ENCODE measurements around the gene CACNA2D3.

CACNA2D3 gene

DNA sequence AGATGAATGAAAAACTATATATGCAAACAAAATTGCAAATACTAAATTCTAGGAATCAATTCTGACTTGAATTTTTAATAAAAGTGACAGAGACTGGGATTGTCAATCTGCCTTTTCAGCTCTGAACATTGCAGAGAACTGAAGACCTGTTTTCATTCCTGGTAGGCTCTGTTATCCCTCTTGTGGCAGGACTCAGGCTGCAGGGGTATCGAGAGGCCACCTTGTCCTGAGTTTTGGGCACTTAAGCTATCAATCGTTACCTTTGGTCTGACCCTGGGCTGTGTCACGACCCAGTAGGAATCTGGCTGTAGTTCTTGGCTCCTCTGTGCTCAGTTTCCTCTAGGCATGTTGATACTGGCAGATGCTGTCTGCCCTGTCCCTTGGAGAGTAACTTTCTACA lies 238.0 kb downstream of the CACNA2D3 start:
- TF ChIP-seq FOXP2 (optimal IDR thresholded peaks at IDR 0.05; ENCODE audit: borderline replicate concordance, extremely low read depth, extremely low read length, insufficient read depth) (no peak), SIN3A (IDR thresholded peaks at IDR 0.05; ENCODE audit: borderline replicate concordance, insufficient read depth, low read length) (no peak), TAF1 (IDR thresholded peaks at IDR 0.05; ENCODE audit: borderline replicate concordance, insufficient read depth, low read length) (no peak), POLR2AphosphoS5 (IDR thresholded peaks at IDR 0.05; ENCODE audit: low read depth, low read length) (no peak)
- TF ChIP-seq, protein P1, sequence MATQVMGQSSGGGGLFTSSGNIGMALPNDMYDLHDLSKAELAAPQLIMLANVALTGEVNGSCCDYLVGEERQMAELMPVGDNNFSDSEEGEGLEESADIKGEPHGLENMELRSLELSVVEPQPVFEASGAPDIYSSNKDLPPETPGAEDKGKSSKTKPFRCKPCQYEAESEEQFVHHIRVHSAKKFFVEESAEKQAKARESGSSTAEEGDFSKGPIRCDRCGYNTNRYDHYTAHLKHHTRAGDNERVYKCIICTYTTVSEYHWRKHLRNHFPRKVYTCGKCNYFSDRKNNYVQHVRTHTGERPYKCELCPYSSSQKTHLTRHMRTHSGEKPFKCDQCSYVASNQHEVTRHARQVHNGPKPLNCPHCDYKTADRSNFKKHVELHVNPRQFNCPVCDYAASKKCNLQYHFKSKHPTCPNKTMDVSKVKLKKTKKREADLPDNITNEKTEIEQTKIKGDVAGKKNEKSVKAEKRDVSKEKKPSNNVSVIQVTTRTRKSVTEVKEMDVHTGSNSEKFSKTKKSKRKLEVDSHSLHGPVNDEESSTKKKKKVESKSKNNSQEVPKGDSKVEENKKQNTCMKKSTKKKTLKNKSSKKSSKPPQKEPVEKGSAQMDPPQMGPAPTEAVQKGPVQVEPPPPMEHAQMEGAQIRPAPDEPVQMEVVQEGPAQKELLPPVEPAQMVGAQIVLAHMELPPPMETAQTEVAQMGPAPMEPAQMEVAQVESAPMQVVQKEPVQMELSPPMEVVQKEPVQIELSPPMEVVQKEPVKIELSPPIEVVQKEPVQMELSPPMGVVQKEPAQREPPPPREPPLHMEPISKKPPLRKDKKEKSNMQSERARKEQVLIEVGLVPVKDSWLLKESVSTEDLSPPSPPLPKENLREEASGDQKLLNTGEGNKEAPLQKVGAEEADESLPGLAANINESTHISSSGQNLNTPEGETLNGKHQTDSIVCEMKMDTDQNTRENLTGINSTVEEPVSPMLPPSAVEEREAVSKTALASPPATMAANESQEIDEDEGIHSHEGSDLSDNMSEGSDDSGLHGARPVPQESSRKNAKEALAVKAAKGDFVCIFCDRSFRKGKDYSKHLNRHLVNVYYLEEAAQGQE (IDR thresholded peaks at IDR 0.05; ENCODE audit: insufficient read depth in 1 of 2, low read depth in 2 of 2, low read length in 2 of 2) = no peak

DNA sequence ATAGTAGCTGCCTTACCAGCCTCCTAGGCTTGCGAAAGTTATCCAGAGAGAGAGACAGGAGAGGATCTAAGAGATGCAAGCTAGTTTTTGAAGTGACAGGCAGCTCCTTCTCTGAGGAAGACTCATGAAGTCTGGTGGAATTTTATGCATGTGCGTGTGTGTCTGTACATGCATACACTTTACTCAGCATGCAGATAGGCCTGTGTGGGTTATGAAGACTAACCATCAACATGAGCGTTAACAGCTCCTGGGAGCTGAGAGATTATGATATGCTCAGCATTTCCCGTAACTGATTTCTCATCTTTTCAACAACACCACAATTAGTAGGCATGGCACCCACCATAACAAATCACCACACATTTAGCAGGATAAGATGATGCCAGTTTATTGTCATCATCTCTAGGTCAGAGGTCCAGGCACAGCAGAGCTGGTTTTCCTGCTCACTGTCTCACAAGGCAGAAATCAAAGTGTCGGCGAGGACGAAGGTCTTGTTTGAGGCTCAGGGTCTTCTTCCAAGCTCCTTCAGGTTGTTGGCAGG lies 239.5 kb downstream of the CACNA2D3 start:
- TF ChIP-seq, protein P1 (IDR thresholded peaks at IDR 0.05; ENCODE audit: insufficient read depth in 1 of 2, low read depth in 2 of 2, low read length in 2 of 2) = no peak
- TF ChIP-seq FOXP2 (optimal IDR thresholded peaks at IDR 0.05; ENCODE audit: borderline replicate concordance, extremely low read depth, extremely low read length, insufficient read depth) = no peak
- no peak for TF ChIP-seq POLR2AphosphoS5 (IDR thresholded peaks at IDR 0.05; ENCODE audit: low read depth, low read length)
- TF ChIP-seq SIN3A (IDR thresholded peaks at IDR 0.05; ENCODE audit: borderline replicate concordance, insufficient read depth, low read length) = no peak
- TF ChIP-seq TAF1 (IDR thresholded peaks at IDR 0.05; ENCODE audit: borderline replicate concordance, insufficient read depth, low read length) = no peak

DNA sequence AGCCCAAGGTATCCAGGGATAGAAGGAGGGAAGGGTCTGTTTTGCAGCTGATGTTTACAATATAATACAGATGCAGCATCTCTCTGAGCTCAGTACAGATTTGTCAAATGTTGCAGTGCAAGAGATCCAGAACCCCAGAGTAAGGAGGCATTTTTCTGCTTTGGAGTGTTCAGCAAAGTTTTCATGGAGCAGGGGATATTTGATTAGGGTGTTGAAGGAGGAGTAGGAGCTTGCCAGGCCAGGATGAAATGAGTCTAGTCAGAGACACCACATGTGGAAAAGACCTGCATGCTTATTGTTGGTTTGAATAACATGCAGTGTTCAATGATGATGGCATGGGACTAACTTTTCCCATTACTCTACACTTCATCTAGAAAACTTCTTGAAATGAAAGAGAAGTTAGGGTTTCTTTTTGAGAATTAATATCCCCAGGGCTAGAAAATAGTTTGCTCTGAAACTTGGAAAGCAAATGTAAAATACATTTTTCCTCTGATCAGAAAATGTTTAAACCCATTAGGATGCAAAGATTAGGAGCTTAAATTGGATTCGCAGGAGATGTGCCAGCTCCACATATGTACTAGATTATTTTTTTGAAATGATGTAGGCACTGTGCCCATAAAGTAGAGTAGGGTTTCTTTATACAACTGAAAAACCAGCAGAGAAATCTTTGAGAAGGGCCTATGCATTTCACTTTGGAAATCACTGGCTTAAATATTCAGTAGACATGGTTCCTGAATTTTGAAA lies 243.8 kb downstream of the CACNA2D3 start:
- TF ChIP-seq SIN3A (IDR thresholded peaks at IDR 0.05; ENCODE audit: borderline replicate concordance, insufficient read depth, low read length) (no peak), FOXP2 (optimal IDR thresholded peaks at IDR 0.05; ENCODE audit: borderline replicate concordance, extremely low read depth, extremely low read length, insufficient read depth) (no peak), POLR2AphosphoS5 (IDR thresholded peaks at IDR 0.05; ENCODE audit: low read depth, low read length) (no peak)
- TF ChIP-seq, protein P1 (IDR thresholded peaks at IDR 0.05; ENCODE audit: insufficient read depth in 1 of 2, low read depth in 2 of 2, low read length in 2 of 2) = no peak

DNA sequence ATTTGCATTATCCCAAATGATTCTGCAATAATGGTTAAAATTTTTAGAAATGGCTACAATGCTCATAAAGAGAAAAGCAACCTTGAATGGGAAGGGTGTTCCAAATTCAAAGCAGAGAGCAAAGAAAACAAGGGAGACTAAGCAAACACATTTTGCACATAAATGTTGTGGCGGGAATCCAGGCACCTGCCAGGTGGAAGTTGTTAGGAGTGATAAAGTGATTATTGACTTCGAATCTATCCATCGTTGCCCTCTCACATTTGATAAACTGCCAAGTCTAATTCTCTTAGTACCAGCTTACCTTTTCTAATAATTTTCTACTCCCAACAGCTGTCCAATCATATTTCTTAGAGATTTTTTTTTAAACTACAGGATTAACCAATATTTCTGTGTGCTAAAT lies 244.5 kb downstream of the CACNA2D3 start:
- TF ChIP-seq, protein P1 (IDR thresholded peaks at IDR 0.05; ENCODE audit: insufficient read depth in 1 of 2, low read depth in 2 of 2, low read length in 2 of 2) = no peak
- TF ChIP-seq FOXP2 (optimal IDR thresholded peaks at IDR 0.05; ENCODE audit: borderline replicate concordance, extremely low read depth, extremely low read length, insufficient read depth) (no peak), TAF1 (IDR thresholded peaks at IDR 0.05; ENCODE audit: borderline replicate concordance, insufficient read depth, low read length) (no peak), SIN3A (IDR thresholded peaks at IDR 0.05; ENCODE audit: borderline replicate concordance, insufficient read depth, low read length) (no peak), POLR2AphosphoS5 (IDR thresholded peaks at IDR 0.05; ENCODE audit: low read depth, low read length) (no peak)
